Endothelial cell of umbilical vein (primary cell): ENCODE measurements around the gene HPS4. TPM values are rescaled to one million over a fixed set of nuclear protein-coding genes. Genes with fewer than 3 reads are reported as not detected.

Source experiments
- BruUV-seq: library from RNA; stranded (reverse); fragments of 400-500 nt; replicated peaks from 2 replicates; lab custom pipeline; 2021; lab: Mats Ljungman, UMichigan
- CTCF ChIA-PET: fragments of 300-600, 350-600 bp; sonication (Branson Sonifier 250); formaldehyde crosslinking; loops from one replicate; lab custom pipeline; 2021; ENCODE audit warnings: antibody characterized with exemption, inconsistent platforms; lab: Charles Lee
- POLR2A ChIA-PET: fragments of 300-600, 350-600 bp; sonication (Branson Sonifier 250); formaldehyde crosslinking; loops from one replicate; lab custom pipeline; 2021; ENCODE audit warnings: antibody characterized with exemption, inconsistent platforms; lab: Charles Lee
- DNase-seq: peaks from one replicate; pipeline ENCODE4 v3.0.0-alpha.2; 2011; ENCODE audit warnings: low read depth, low spot score
- FAIRE-seq: peaks from 2 replicates; lab custom pipeline; 2011; peaks lifted over from hg19 to GRCh38; lab: Jason Lieb, UNC
- H2AFZ ChIP-seq: 2 replicates; pipeline ENCODE4 v1.6.0; 2012; ENCODE audit warnings: low read depth, low read length, control low read depth, inconsistent platforms
- H3K27ac ChIP-seq: 2 replicates; pipeline ENCODE4 v1.5.1; 2011; ENCODE audit warnings: low read depth, mild to moderate bottlenecking, control low read depth, low read length, moderate library complexity; ENCODE audit not compliant: insufficient read depth
- H3K27me3 ChIP-seq, 2 experiments: 2 replicates each; pipeline versions ENCODE4 v1.6.0 to v1.6.1; 2011; ENCODE audit warnings: low read length in 2 of 2, mixed read lengths in 1 of 2; ENCODE audit not compliant: control insufficient read depth in 2 of 2, insufficient read depth in 2 of 2
- H3K36me3 ChIP-seq, 2 experiments: 2 replicates in 1 of 2; 3 replicates in 1 of 2; pipeline ENCODE4 v1.5.1; 2011; ENCODE audit warnings: low read length in 2 of 2, mild to moderate bottlenecking in 1 of 2, moderate library complexity in 1 of 2; ENCODE audit not compliant: control insufficient read depth in 2 of 2, insufficient read depth in 2 of 2; ENCODE audit errors: extremely low read depth in 1 of 2
- H3K4me1 ChIP-seq: 3 replicates; pipeline ENCODE4 v1.5.1; 2011; ENCODE audit warnings: mild to moderate bottlenecking, low read length; ENCODE audit not compliant: control insufficient read depth, insufficient read depth; ENCODE audit errors: extremely low read depth
- H3K4me2 ChIP-seq: 2 replicates; pipeline ENCODE4 v1.6.1; 2011; ENCODE audit warnings: low read length, control low read depth, mixed read lengths; ENCODE audit not compliant: insufficient read depth
- H3K4me3 ChIP-seq, 3 experiments: fragments of 200-600 bp in 1 of 3; sonication (generic), shearing (Covaris generic) in 1 of 3; replicated peaks in 1 of 3; 2 replicates each; pipeline ENCODE4 v1.5.1; 2011 to 2016; ENCODE audit warnings: control low read depth in 3 of 3, low read length in 3 of 3, mild to moderate bottlenecking in 2 of 3, inconsistent platforms in 1 of 3, low read depth in 1 of 3, moderate library complexity in 1 of 3; ENCODE audit not compliant: insufficient read depth in 1 of 3
- H3K79me2 ChIP-seq: 2 replicates; pipeline ENCODE4 v1.6.0; 2012; ENCODE audit warnings: low read length, inconsistent platforms; ENCODE audit not compliant: control insufficient read depth, insufficient read depth
- H3K9ac ChIP-seq: replicated peaks from 2 replicates; pipeline ENCODE3; 2011; ENCODE audit warnings: low read length, control low read depth; ENCODE audit not compliant: insufficient read depth; ENCODE audit errors: extremely low read depth
- H3K9me1 ChIP-seq: replicated peaks from 3 replicates; pipeline ENCODE4 v1.6.0; 2011; ENCODE audit warnings: mild to moderate bottlenecking, low read length; ENCODE audit not compliant: control insufficient read depth, insufficient read depth; ENCODE audit errors: extremely low read depth
- H3K9me3 ChIP-seq: replicated peaks from 2 replicates; pipeline ENCODE4 v1.5.1; 2012; ENCODE audit warnings: low read length, inconsistent platforms; ENCODE audit not compliant: control insufficient read depth, insufficient read depth
- H4K20me1 ChIP-seq: replicated peaks from 2 replicates; pipeline ENCODE3; 2011; ENCODE audit warnings: mild to moderate bottlenecking, low read length; ENCODE audit not compliant: control insufficient read depth, insufficient read depth; ENCODE audit errors: extremely low read depth
- EZH2 ChIP-seq: IDR thresholded peaks from 2 replicates; pipeline ENCODE4 v1.6.1; 2012; ENCODE audit warnings: borderline replicate concordance, low read depth, mild to moderate bottlenecking, moderate library complexity, low read length, inconsistent platforms; ENCODE audit not compliant: severe bottlenecking
- FOS ChIP-seq: IDR thresholded peaks from 2 replicates; pipeline ENCODE4 v1.6.1; 2011; ENCODE audit warnings: mild to moderate bottlenecking, low read length, moderate library complexity, borderline replicate concordance; ENCODE audit not compliant: insufficient read depth
- GATA2 ChIP-seq: IDR thresholded peaks from 2 replicates; pipeline ENCODE4 v1.7.0; 2011; ENCODE audit warnings: low read depth, mild to moderate bottlenecking, moderate library complexity, mixed read lengths, low read length; ENCODE audit not compliant: insufficient read length, insufficient read depth
- JUN ChIP-seq: IDR thresholded peaks from 2 replicates; pipeline ENCODE4 v1.6.1; 2011; ENCODE audit warnings: borderline replicate concordance, low read depth; ENCODE audit not compliant: insufficient read length, insufficient read depth
- MYC ChIP-seq: IDR thresholded peaks from one replicate; pipeline ENCODE4 v1.6.1; 2011; ENCODE audit warnings: mild to moderate bottlenecking, low read depth, low read length
- POLR2A ChIP-seq: IDR thresholded peaks from 2 replicates; pipeline ENCODE4 v1.6.1; 2012; ENCODE audit warnings: low read depth, mild to moderate bottlenecking, control low read depth, low read length
- POLR2AphosphoS5 ChIP-seq: IDR thresholded peaks from 2 replicates; pipeline ENCODE4 v1.6.1; 2012; ENCODE audit warnings: low read depth, mild to moderate bottlenecking, control low read depth, low read length, moderate library complexity; ENCODE audit not compliant: insufficient read depth
- dilution Hi-C: fragments of 300-500 bp; cut with MboI; formaldehyde crosslinking; loops from one replicate; pipeline ENCODE4 v1.15.0; 2019; ENCODE audit warnings: low sequenced_read_pairs; ENCODE audit not compliant: extremely low pct_ligation_motif_present
- intact Hi-C: fragments of 100-400 bp; cut with micrococcal nuclease; formaldehyde crosslinking; loops from one replicate; pipeline ENCODE4 v1.10.0; 2022
- polyA plus RNA-seq, 4 experiments: library from polyadenylated mRNA; depleted of rRNA in 3 of 4; stranded (reverse) in 3 of 4; unstranded in 1 of 4; fragments of >200 nt; gene quantifications; 2 replicates each; pipeline versions ENCODE4 v1.2.1 to v1.2.3, GENCODE V29; 2011 to 2012; ENCODE audit warnings: missing spikeins in 1 of 4
- total RNA-seq: library from RNA; stranded (reverse); gene quantifications from 2 replicates; pipeline ENCODE4 v1.2.3, GENCODE V29; 2021
- TF ChIP-seq, protein P1 (sequence below): IDR thresholded peaks from 2 replicates; pipeline ENCODE4 v1.6.1; 2011; ENCODE audit not compliant: insufficient read depth, insufficient read length
- TF ChIP-seq, protein P2 (sequence below), 2 donors: IDR thresholded peaks; 1 replicate in 1 of 2; 2 replicates in 1 of 2; pipeline ENCODE4 v1.5.1; 2011; ENCODE audit warnings: low read length in 2 of 2, mild to moderate bottlenecking in 2 of 2, moderate library complexity in 2 of 2, control low read depth in 1 of 2, inconsistent platforms in 1 of 2, low read depth in 1 of 2; ENCODE audit not compliant: insufficient read depth in 1 of 2; ENCODE audit errors: extremely low read depth in 1 of 2

The HPS4 gene
- total and polyA plus RNA-seq, 2 donors (not counting 3 experiments of a cell fraction or from before 2014, with no cell fraction given) = 28.4 to 29.7 TPM

DNA sequence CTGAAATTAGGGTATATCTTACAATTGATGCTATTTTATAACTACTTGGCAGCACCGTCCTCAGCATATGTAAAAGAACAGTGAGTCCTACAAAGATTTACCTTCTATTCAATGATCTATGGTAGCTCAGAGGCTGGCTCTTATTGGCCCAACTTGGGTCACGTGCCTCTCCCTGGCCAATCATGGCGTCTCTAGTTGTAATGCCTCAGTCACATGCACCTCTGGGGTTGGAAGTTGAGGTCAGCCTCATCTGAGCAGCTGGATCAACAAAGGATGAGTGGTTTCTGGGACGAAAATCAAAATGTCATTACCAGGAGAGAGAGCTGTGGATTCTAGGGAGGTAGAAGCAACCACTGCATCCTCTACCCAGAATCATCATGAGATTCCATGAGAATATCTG, 77.5 kb downstream of the HPS4 start:
- dilution Hi-C loops = no loop called here
- DNase-seq = no peak
- BruUV-seq = no TSS peak
- POLR2A ChIA-PET = no interaction called here
- Histone ChIP-seq H3K36me3 (no peaks in the 10 kb centered on the region), H4K20me1 (no peaks in the 10 kb centered on the region), H3K79me2 (no peaks in the 10 kb centered on the region), H3K9ac (no peak overlapping the region), H3K9me1 (no peaks in the 10 kb centered on the region), H3K4me3 (no peak overlapping the region), H3K27ac (no peak overlapping the region), H3K27me3 (peaks cover 20 to 22% of the 10 kb centered on the region in 2 experiments), H3K9me3 (no peaks in the 10 kb centered on the region), H2AFZ (no peak overlapping the region), H3K4me2 (no peak overlapping the region), H3K4me1 (no peaks in the 10 kb centered on the region)
- intact Hi-C loops = no loop called here
- CTCF ChIA-PET = no interaction called here
- TF ChIP-seq MYC (no peak), POLR2AphosphoS5 (no peak), FOS (no peak), EZH2 (no peak)
- TF ChIP-seq, protein P1, sequence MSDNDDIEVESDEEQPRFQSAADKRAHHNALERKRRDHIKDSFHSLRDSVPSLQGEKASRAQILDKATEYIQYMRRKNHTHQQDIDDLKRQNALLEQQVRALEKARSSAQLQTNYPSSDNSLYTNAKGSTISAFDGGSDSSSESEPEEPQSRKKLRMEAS = no peak
- no peak for FAIRE-seq

- CTCF ChIA-PET = interaction anchor here (0.7 to 3.9 kb wide), 3 partner anchors 15 to 261 kb away, joined by 3 to 11 read pairs (median 4); no protein-coding TSS in a partner anchor
- Histone ChIP-seq H3K9ac (no peak overlapping the region), H3K9me3 (no peaks in the 10 kb centered on the region), H3K36me3 (no peaks in the 10 kb centered on the region), H3K4me2 (no peak overlapping the region), H3K4me1 (no peaks in the 10 kb centered on the region), H2AFZ (no peak overlapping the region), H3K79me2 (no peaks in the 10 kb centered on the region), H3K27ac (no peak overlapping the region), H4K20me1 (no peaks in the 10 kb centered on the region), H3K9me1 (no peaks in the 10 kb centered on the region), H3K27me3 (peaks cover 14 to 17% of the 10 kb centered on the region in 2 experiments), H3K4me3 (no peak overlapping the region)
- POLR2A ChIA-PET = no interaction called here
- intact Hi-C loops = no loop called here
- dilution Hi-C loops = no loop called here
- BruUV-seq = no TSS peak
- FAIRE-seq (no peak), DNase-seq (no peak)
- no peak for TF ChIP-seq FOS
- TF ChIP-seq MYC = no peak
- no peak for TF ChIP-seq POLR2A
- TF ChIP-seq POLR2AphosphoS5 = no peak
- TF ChIP-seq JUN = no peak
- no peak for TF ChIP-seq GATA2
- TF ChIP-seq, protein P2, sequence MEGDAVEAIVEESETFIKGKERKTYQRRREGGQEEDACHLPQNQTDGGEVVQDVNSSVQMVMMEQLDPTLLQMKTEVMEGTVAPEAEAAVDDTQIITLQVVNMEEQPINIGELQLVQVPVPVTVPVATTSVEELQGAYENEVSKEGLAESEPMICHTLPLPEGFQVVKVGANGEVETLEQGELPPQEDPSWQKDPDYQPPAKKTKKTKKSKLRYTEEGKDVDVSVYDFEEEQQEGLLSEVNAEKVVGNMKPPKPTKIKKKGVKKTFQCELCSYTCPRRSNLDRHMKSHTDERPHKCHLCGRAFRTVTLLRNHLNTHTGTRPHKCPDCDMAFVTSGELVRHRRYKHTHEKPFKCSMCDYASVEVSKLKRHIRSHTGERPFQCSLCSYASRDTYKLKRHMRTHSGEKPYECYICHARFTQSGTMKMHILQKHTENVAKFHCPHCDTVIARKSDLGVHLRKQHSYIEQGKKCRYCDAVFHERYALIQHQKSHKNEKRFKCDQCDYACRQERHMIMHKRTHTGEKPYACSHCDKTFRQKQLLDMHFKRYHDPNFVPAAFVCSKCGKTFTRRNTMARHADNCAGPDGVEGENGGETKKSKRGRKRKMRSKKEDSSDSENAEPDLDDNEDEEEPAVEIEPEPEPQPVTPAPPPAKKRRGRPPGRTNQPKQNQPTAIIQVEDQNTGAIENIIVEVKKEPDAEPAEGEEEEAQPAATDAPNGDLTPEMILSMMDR (IDR thresholded peaks at IDR 0.05; ENCODE audit: extremely low read depth in 1 of 2, insufficient read depth in 1 of 2, low read depth in 1 of 2, low read length in 2 of 2) = no peak
- TF ChIP-seq, protein P1 = no peak
- no peak for TF ChIP-seq EZH2
Measured at GRCh38 chr22:26404851-26405421, 78.6 kb downstream of the HPS4 start.
